ENCODE measurements around the gene SP9.

The SP9 gene

GRCh38 chr2:174334781-174335251 lies at the start of gene SP9:
SP9 (plus strand) TSS chr2:174334954; CDS start chr2:174335093, 139 bp downstream.
- DNase-seq (ENCODE audit: low read depth) = peak; percentile 42

GRCh38 chr2:174286172-174286571 lies 48.6 kb upstream of the SP9 start:
- no peak for DNase-seq (ENCODE audit: low read depth)

GRCh38 chr2:174292908-174293307 lies 41.8 kb upstream of the SP9 start:
- no peak for DNase-seq (ENCODE audit: low read depth)

GRCh38 chr2:174300114-174300513 lies 34.6 kb upstream of the SP9 start:
- no peak for DNase-seq (ENCODE audit: low read depth)

- DNase-seq (ENCODE audit: low read depth) = no peak
Observed at GRCh38 chr2:174312581-174313234, 22.0 kb upstream of the SP9 start.

GRCh38 chr2:174322149-174322548 lies 12.6 kb upstream of the SP9 start:
- no peak for DNase-seq (ENCODE audit: low read depth)

GRCh38 chr2:174322746-174323145 lies 12.0 kb upstream of the SP9 start:
- DNase-seq (ENCODE audit: low read depth) = no peak

GRCh38 chr2:174324530-174324929 lies 10.2 kb upstream of the SP9 start:
- no peak for DNase-seq (ENCODE audit: low read depth)

- DNase-seq (ENCODE audit: low read depth) = no peak
Observed at GRCh38 chr2:174325373-174326160, 9.2 kb upstream of the SP9 start.

- DNase-seq (ENCODE audit: low read depth) = peak; percentile 38
Observed at GRCh38 chr2:174326161-174327020, 8.4 kb upstream of the SP9 start.

GRCh38 chr2:174327021-174327840 lies 7.5 kb upstream of the SP9 start:
- no peak for DNase-seq (ENCODE audit: low read depth)

- no peak for DNase-seq (ENCODE audit: low read depth)
Observed at GRCh38 chr2:174327841-174328113, 7.0 kb upstream of the SP9 start.

GRCh38 chr2:174328114-174328960 lies 6.4 kb upstream of the SP9 start:
- no peak for DNase-seq (ENCODE audit: low read depth)

- DNase-seq (ENCODE audit: low read depth) = no peak
Observed at GRCh38 chr2:174328961-174329715, 5.6 kb upstream of the SP9 start.

GRCh38 chr2:174330945-174331594 lies 3.7 kb upstream of the SP9 start:
- DNase-seq (ENCODE audit: low read depth) = no peak

- DNase-seq (ENCODE audit: low read depth) = no peak
Observed at GRCh38 chr2:174331595-174332216, 3.0 kb upstream of the SP9 start.

GRCh38 chr2:174332217-174332963 lies 2.4 kb upstream of the SP9 start:
- no peak for DNase-seq (ENCODE audit: low read depth)

- DNase-seq (ENCODE audit: low read depth) = no peak
Observed at GRCh38 chr2:174333017-174333371, 1.8 kb upstream of the SP9 start.

All from CMK (cell line).